ENCODE measurements around the gene NTNG1. TPM values are rescaled to one million over a fixed set of nuclear protein-coding genes. Genes with fewer than 3 reads are reported as not detected.

Gene NTNG1
- total and polyA plus RNA-seq, 4 donors = 0.72 to 26.7 (median 3.9) TPM

DNA sequence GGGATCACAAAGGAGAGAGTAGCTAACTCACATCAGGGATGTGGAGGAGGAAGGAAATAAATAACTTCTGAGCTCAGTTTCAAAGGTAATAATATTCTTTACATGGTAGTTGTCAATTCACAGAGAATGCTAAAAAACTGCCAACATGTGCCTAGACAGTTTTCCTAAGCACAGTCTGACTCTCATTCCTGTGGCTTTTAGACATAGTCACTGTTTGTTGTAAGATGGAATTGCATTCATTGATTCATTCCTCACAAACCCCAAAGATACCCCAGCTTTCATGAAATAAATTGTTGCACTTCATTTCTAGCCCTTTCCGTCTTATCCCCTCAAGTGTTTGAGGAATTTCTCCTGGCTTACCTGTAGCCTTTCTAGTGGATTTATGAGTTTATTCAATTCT is 263.9 kb downstream of the NTNG1 start:
- TF ChIP-seq, protein P1, sequence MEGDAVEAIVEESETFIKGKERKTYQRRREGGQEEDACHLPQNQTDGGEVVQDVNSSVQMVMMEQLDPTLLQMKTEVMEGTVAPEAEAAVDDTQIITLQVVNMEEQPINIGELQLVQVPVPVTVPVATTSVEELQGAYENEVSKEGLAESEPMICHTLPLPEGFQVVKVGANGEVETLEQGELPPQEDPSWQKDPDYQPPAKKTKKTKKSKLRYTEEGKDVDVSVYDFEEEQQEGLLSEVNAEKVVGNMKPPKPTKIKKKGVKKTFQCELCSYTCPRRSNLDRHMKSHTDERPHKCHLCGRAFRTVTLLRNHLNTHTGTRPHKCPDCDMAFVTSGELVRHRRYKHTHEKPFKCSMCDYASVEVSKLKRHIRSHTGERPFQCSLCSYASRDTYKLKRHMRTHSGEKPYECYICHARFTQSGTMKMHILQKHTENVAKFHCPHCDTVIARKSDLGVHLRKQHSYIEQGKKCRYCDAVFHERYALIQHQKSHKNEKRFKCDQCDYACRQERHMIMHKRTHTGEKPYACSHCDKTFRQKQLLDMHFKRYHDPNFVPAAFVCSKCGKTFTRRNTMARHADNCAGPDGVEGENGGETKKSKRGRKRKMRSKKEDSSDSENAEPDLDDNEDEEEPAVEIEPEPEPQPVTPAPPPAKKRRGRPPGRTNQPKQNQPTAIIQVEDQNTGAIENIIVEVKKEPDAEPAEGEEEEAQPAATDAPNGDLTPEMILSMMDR (IDR thresholded peaks at IDR 0.05; ENCODE audit: control extremely low read depth, extremely low read depth) = no peak
- Histone ChIP-seq H3K9ac (ENCODE audit: insufficient read depth in 1 of 2, low read length in 2 of 2) (no peak overlapping the region), H3K36me3 (ENCODE audit: control insufficient read depth in 4 of 4, insufficient read depth in 4 of 4, low read length in 4 of 4) (no peaks in the 10 kb centered on the region), H3K9me3 (ENCODE audit: control insufficient read depth in 4 of 4, insufficient read depth in 3 of 4, low read length in 3 of 4) (no peaks in the 10 kb centered on the region), H3K27me3 (ENCODE audit: control insufficient read depth in 3 of 3, insufficient read depth in 3 of 3, low read length in 2 of 3) (no peaks in the 10 kb centered on the region), H3K4me1 (ENCODE audit: control insufficient read depth in 5 of 5, insufficient read depth in 5 of 5, low read length in 5 of 5) (no peaks in the 10 kb centered on the region), H3K4me3 (no peak overlapping the region), H3K27ac (ENCODE audit: low read depth in 1 of 2, low read length in 1 of 2) (no peak overlapping the region)
- ATAC-seq (ENCODE audit: insufficient read depth, low FRiP score) (no peak), DNase-seq (no peak)
- WGBS, 2 donors = 72 to 87% methylated on average over 1 of the region's 1 CpG

DNA sequence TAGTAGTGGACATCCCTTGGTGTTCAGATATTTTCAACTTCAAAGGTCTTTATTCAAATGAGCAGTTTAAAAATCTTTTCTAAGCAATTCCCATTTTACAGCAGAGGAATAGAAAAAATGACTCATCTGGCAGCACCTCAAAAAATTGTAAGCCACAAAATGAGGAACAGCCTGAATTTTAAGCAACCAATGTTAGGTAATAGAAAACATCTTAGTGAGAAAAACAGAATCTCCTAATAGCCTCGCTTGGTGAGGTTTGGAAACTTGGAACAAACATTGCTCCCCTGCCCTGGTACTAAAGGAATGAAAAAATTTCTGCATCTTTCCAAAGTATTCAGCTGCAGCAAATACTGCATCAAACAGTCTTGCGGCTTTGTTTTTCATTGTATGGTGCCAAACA is 264.4 kb downstream of the NTNG1 start:
- no peaks in the 10 kb centered on the region for H3K27me3 ChIP-seq (ENCODE audit: control insufficient read depth in 3 of 3, insufficient read depth in 3 of 3, low read length in 2 of 3)
- TF ChIP-seq, protein P1 (IDR thresholded peaks at IDR 0.05; ENCODE audit: control extremely low read depth, extremely low read depth) = no peak
- no peaks in the 10 kb centered on the region for H3K4me1 ChIP-seq (ENCODE audit: control insufficient read depth in 5 of 5, insufficient read depth in 5 of 5, low read length in 5 of 5)
- no peaks in the 10 kb centered on the region for H3K9me3 ChIP-seq (ENCODE audit: control insufficient read depth in 4 of 4, insufficient read depth in 3 of 4, low read length in 3 of 4)
- no peak overlapping the region for H3K4me3 ChIP-seq
- H3K27ac ChIP-seq (ENCODE audit: low read depth in 1 of 2, low read length in 1 of 2) = no peak overlapping the region
- ATAC-seq (ENCODE audit: insufficient read depth, low FRiP score) (no peak), DNase-seq (peak in 1 of 3 donors; percentile 9)
- H3K36me3 ChIP-seq (ENCODE audit: control insufficient read depth in 4 of 4, insufficient read depth in 4 of 4, low read length in 4 of 4) = no peaks in the 10 kb centered on the region
- no peak overlapping the region for H3K9ac ChIP-seq (ENCODE audit: insufficient read depth in 1 of 2, low read length in 2 of 2)
- WGBS, 2 donors = 62 to 67% methylated on average over 2 of the region's 2 CpGs

DNA sequence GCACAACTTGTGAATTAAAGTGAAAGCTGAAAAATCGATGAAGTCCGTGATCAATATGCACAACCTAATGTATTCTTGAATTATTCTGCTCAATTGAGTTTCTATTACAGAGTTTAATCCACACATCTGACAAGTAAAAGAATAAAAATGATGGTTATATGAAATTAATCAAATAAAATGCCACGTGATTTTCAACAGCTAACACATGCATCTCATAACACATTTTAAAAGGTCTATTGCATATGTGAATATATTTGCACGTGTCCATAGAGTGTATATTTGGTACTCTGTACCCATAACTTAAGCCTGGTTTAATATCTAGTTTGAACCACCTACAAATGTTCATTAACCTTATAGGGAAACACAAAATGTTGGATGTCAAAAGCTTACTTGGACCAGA is 266.2 kb downstream of the NTNG1 start:
- Histone ChIP-seq H3K27ac (ENCODE audit: low read depth in 1 of 2, low read length in 1 of 2) (no peak overlapping the region), H3K36me3 (ENCODE audit: control insufficient read depth in 4 of 4, insufficient read depth in 4 of 4, low read length in 4 of 4) (no peaks in the 10 kb centered on the region), H3K4me1 (ENCODE audit: control insufficient read depth in 5 of 5, insufficient read depth in 5 of 5, low read length in 5 of 5) (no peaks in the 10 kb centered on the region), H3K27me3 (ENCODE audit: control insufficient read depth in 3 of 3, insufficient read depth in 3 of 3, low read length in 2 of 3) (no peaks in the 10 kb centered on the region), H3K4me3 (no peak overlapping the region), H3K9me3 (ENCODE audit: control insufficient read depth in 4 of 4, insufficient read depth in 3 of 4, low read length in 3 of 4) (no peaks in the 10 kb centered on the region), H3K9ac (ENCODE audit: insufficient read depth in 1 of 2, low read length in 2 of 2) (no peak overlapping the region)
- ATAC-seq (ENCODE audit: insufficient read depth, low FRiP score) (no peak), DNase-seq (no peak)
- TF ChIP-seq, protein P1 (IDR thresholded peaks at IDR 0.05; ENCODE audit: control extremely low read depth, extremely low read depth) = no peak
- WGBS, 2 donors = 93 to 95% methylated on average over 4 of the region's 4 CpGs

DNA sequence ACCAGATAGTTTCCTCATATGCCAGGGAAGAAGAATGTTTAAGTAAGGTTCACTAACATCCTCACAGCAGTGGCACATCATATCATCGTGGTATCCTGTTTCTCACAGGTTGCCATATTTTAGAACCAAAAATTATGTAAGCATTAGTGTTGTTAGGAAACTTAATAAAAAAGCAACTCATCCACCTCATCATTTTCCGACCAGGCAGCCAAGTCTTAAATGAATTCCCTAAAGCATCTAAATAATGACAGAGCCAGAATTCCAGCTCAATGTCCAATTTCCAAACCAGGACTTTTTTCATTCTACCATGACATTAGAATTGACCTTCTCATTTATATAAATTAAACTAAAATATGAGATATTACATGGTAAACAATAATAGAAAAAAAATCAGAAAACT is 272.7 kb downstream of the NTNG1 start:
- no peak overlapping the region for H3K27ac ChIP-seq (ENCODE audit: low read depth in 1 of 2, low read length in 1 of 2)
- H3K4me3 ChIP-seq = no peak overlapping the region
- no peaks in the 10 kb centered on the region for H3K36me3 ChIP-seq (ENCODE audit: control insufficient read depth in 4 of 4, insufficient read depth in 4 of 4, low read length in 4 of 4)
- TF ChIP-seq, protein P1 (IDR thresholded peaks at IDR 0.05; ENCODE audit: control extremely low read depth, extremely low read depth) = no peak
- ATAC-seq (ENCODE audit: insufficient read depth, low FRiP score) (no peak), DNase-seq (peak in 1 of 3 donors; percentile 9)
- no peaks in the 10 kb centered on the region for H3K4me1 ChIP-seq (ENCODE audit: control insufficient read depth in 5 of 5, insufficient read depth in 5 of 5, low read length in 5 of 5)
- H3K9ac ChIP-seq (ENCODE audit: insufficient read depth in 1 of 2, low read length in 2 of 2) = no peak overlapping the region
- H3K9me3 ChIP-seq (ENCODE audit: control insufficient read depth in 4 of 4, insufficient read depth in 3 of 4, low read length in 3 of 4) = no peaks in the 10 kb centered on the region
- 71 to 89% methylated on average over 2 of the region's 2 CpGs for WGBS, 2 donors
- H3K27me3 ChIP-seq (ENCODE audit: control insufficient read depth in 3 of 3, insufficient read depth in 3 of 3, low read length in 2 of 3) = no peaks in the 10 kb centered on the region
